Fibroblast of mammary gland (primary cell): ENCODE measurements around the gene GARIN5B.
"Not testable (repeated sequence)": the region's sequence is repeated elsewhere in the genome, so short reads cannot be mapped to it uniquely, and the experiment has no call there.

Experiments
- DNase-seq: peaks from one replicate; pipeline ENCODE4 v3.0.0-alpha.2; 2010; ENCODE audit warnings: low read depth
- H3K4me3 ChIP-seq: 2 replicates; pipeline ENCODE4 v1.5.1; 2011; ENCODE audit warnings: low read depth, mild to moderate bottlenecking, low read length, moderate library complexity; ENCODE audit not compliant: control insufficient read depth
- TF ChIP-seq, protein P1 (sequence below): conservative IDR thresholded peaks from 2 replicates; pipeline ENCODE4 v1.5.1; 2011; ENCODE audit warnings: low read depth, low read length, inconsistent platforms; ENCODE audit not compliant: control insufficient read depth, insufficient read depth

GARIN5B gene

GRCh38 chr19:55362990-55363716, at the start of gene GARIN5B:
Gene GARIN5B, minus strand, starts transcription at chr19:55363260. Its CDS starts 194 bp downstream, at chr19:55363066.
- DNase-seq, result no peak
- TF ChIP-seq, protein P1, sequence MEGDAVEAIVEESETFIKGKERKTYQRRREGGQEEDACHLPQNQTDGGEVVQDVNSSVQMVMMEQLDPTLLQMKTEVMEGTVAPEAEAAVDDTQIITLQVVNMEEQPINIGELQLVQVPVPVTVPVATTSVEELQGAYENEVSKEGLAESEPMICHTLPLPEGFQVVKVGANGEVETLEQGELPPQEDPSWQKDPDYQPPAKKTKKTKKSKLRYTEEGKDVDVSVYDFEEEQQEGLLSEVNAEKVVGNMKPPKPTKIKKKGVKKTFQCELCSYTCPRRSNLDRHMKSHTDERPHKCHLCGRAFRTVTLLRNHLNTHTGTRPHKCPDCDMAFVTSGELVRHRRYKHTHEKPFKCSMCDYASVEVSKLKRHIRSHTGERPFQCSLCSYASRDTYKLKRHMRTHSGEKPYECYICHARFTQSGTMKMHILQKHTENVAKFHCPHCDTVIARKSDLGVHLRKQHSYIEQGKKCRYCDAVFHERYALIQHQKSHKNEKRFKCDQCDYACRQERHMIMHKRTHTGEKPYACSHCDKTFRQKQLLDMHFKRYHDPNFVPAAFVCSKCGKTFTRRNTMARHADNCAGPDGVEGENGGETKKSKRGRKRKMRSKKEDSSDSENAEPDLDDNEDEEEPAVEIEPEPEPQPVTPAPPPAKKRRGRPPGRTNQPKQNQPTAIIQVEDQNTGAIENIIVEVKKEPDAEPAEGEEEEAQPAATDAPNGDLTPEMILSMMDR, result no peak

DNA sequence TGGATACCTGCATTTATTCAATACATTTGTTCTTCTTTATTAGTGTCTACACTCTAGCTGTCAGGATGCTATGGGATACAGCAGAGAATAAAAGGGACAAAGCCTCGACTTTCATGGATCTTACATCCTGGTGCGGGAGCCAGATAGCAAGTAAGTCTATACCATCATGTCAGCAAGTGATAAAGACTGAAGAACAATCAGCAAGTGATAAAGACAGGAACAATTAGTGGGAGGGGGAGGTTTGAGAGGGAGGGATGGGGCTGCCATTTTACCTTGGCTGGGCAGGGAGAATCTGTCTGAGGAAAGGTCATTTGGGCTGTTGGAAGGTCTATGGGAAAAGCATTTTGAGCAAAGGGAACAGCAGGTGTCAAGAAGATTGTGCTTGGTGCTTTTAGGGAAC, 47.1 kb upstream of the GARIN5B start:
- no peak overlapping the region for H3K4me3 ChIP-seq
- TF ChIP-seq, protein P1, result no peak
- DNase-seq, result no peak

More at GRCh38 chr19:55362990-55363716, at the start of gene GARIN5B:
- no peak within 1 kb of the TSS for H3K4me3 ChIP-seq

DNA sequence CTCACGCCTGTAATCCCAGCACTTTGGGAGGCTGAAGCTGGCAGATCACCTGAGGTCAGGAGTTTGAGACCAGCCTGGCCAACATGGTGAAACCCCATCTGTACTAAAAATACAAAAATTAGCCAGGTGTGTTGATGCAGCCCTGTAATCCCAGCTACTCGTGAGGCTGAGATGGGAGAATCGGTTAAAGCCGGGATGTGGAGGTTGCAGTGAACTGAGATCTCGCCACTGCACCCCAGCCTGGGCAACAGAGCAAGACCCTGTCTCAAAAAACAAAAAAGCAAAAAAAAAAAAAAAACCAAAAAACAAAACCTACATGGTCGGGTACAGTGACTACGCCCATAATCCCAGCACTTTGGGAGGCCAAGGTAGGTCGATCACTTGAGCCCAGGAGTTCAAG, 46.1 kb upstream of the GARIN5B start:
- DNase-seq, H3K4me3 ChIP-seq: not testable (repeated sequence)

DNA sequence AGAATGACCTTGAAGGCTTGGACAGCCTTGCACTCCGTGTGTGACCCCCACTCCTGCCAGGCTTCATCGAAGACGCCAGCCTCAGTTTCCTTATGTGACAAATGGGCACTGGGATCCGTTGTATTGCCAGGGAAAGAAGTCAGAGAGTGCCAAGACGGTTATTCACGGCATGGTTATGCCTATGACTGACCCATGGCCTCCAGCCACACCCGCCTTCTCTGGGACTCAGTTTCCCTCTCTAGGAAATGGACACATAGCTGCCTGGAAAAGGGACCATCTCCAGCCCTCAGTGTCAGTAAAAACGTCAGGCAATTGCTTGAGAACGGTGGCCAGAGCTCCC, 45.4 kb upstream of the GARIN5B start:
- peak overlapping the region; percentile 45 for H3K4me3 ChIP-seq
- TF ChIP-seq, protein P1, result no peak
- no peak for DNase-seq

DNA sequence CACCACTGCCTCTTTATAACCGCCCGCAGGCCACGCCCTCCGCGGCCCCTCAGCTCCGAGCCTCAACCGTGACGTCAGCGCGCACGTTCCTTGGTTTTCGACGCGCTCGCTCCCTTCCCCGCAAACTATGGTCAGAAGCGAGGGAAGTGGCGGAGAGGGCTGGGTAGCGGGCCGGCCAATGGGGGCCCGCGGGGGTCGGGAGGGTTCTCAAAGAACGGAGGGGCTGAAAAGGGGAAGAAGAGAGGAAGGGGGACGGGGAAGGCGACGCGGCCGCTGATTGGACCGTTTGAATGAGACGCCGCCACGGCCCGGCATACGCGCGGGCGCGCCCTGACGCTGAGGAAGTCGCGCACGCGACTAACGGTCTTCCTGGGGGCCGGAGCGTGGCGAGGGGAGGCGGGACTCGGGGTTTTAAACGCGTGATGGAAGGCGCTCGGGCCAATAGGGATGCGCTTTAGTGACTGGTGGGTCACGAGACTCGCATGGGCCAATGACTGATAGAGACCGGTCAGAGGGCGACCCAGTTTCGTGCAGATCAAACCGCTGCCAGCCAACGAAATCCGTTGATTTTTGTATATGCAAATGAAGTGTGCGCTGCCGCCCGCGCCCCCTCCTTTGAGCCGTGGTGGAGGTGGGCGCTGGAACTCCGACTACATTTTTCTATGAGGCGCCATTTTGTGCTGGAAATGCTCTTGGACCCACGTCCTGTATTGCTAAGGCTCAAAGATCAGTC, 44.9 kb upstream of the GARIN5B start:
- peak; percentile 99 for DNase-seq
- H3K4me3 ChIP-seq, result peak overlapping the region; percentile 48
- TF ChIP-seq, protein P1, result no peak

GRCh38 chr19:55407550-55407799, 44.4 kb upstream of the GARIN5B start, which contains the start of gene UBE2S:
Gene UBE2S, minus strand, starts transcription at chr19:55407788. Its CDS starts 199 bp downstream, at chr19:55407589.
- not testable (repeated sequence) for DNase-seq
- H3K4me3 ChIP-seq, result peak within 1 kb of the TSS; percentile 78

- H3K4me3 ChIP-seq, result peak overlapping the region; percentile 78
- TF ChIP-seq, protein P1, result no peak
- DNase-seq, result peak; percentile 41
Observed at GRCh38 chr19:55406826-55407549, 43.9 kb upstream of the GARIN5B start.
